Body of pancreas (tissue), 4 donors: ENCODE results near the gene USP22. TPM values are rescaled to one million over a fixed set of nuclear protein-coding genes. Genes with fewer than 3 reads are reported as not detected.

Source experiments
- ATAC-seq: fragments of 150-250 bp; one replicate; pipeline ENCODE4 v1.9.1; 2016
- DNase-seq, 4 donors: peaks; one replicate each; pipeline ENCODE4 v3.0.0-alpha.2; 2019
- H3K27ac ChIP-seq, 4 donors: fragments of 200-600 bp; sonication (generic); 1 replicate in 3 of 4; 2 replicates in 1 of 4; pipeline versions ENCODE4 v1.5.1 to v1.6.1; 2016 to 2019; ENCODE audit warnings: mild to moderate bottlenecking in 1 of 4, mixed read lengths in 1 of 4, moderate library complexity in 1 of 4
- H3K27me3 ChIP-seq, 2 donors: fragments of 200-600 bp; sonication (generic); one replicate each; pipeline ENCODE4 v1.6.0; 2016; ENCODE audit warnings: mild to moderate bottlenecking in 1 of 2
- H3K36me3 ChIP-seq, 2 donors: fragments of 200-600 bp; sonication (generic); replicated peaks in 1 of 2; 2 replicates each; pipeline ENCODE4 v1.5.1; 2016; ENCODE audit warnings: low read depth in 2 of 2; ENCODE audit not compliant: insufficient read depth in 1 of 2
- H3K4me1 ChIP-seq: fragments of 200-600 bp; sonication (generic); one replicate; pipeline ENCODE4 v1.6.0; 2016
- H3K4me3 ChIP-seq, 2 donors: fragments of 200-600 bp; sonication (generic); 1 replicate in 1 of 2; 2 replicates in 1 of 2; pipeline ENCODE4 v1.5.1; 2016 to 2019
- H3K9me3 ChIP-seq, 3 donors: fragments of 200-600 bp; sonication (generic); 1 replicate in 2 of 3; 2 replicates in 1 of 3; pipeline ENCODE4 v1.5.1; 2016
- POLR2A ChIP-seq, 3 donors: fragments of 450-650 bp; IDR thresholded peaks; one replicate each; pipeline ENCODE4 v1.6.1; 2016; ENCODE audit warnings: antibody characterized with exemption in 3 of 3, mild to moderate bottlenecking in 2 of 3
- WGBS, 2 donors: methylation state at CpG; one replicate each; pipeline ENCODE4 v1.1.5; 2017; 5-methylcytosine and 5-hydroxymethylcytosine counted together
- intact Hi-C: fragments of 100-400 bp; cut with DNase I; formaldehyde crosslinking; loops from one replicate; pipeline ENCODE4 v1.15.1; 2023
- total RNA-seq, 2 donors: library from RNA; depleted of rRNA; stranded (reverse); fragments of >200 nt; gene quantifications; one replicate each; pipeline ENCODE4 v1.1.0, GENCODE V29; 2016
- TF ChIP-seq, protein P1 (sequence below), 7 experiments: fragments of 450-650 bp in 4 of 7; fragments of 200-600 bp in 3 of 7; sonication (generic) in 3 of 7; IDR thresholded peaks; one replicate each; pipeline ENCODE4 v1.5.1; 2016 to 2019; ENCODE audit warnings: antibody characterized with exemption in 7 of 7

USP22 gene
- total RNA-seq, 2 donors from 2014 or later, result 66.4 to 79.4 TPM

GRCh38 chr17:21015564-21015963, 27.2 kb downstream of the USP22 start:
- Histone ChIP-seq H3K36me3 (peaks cover 34 to 67% of the 10 kb centered on the region in 2 donors), H3K4me3 (no peak overlapping the region), H3K27ac (no peak overlapping the region), H3K9me3 (no peaks in the 10 kb centered on the region), H3K27me3 (no peaks in the 10 kb centered on the region), H3K4me1 (no peaks in the 10 kb centered on the region)
- DNase-seq (peak in 1 of 4 donors; percentile 7), ATAC-seq (no peak)
- 85 to 90% methylated on average over 15 of the region's 15 CpGs for WGBS, 2 donors
- intact Hi-C loops, result no loop called here
- no peak for TF ChIP-seq POLR2A (IDR thresholded peaks at IDR 0.05)
- TF ChIP-seq, protein P1, sequence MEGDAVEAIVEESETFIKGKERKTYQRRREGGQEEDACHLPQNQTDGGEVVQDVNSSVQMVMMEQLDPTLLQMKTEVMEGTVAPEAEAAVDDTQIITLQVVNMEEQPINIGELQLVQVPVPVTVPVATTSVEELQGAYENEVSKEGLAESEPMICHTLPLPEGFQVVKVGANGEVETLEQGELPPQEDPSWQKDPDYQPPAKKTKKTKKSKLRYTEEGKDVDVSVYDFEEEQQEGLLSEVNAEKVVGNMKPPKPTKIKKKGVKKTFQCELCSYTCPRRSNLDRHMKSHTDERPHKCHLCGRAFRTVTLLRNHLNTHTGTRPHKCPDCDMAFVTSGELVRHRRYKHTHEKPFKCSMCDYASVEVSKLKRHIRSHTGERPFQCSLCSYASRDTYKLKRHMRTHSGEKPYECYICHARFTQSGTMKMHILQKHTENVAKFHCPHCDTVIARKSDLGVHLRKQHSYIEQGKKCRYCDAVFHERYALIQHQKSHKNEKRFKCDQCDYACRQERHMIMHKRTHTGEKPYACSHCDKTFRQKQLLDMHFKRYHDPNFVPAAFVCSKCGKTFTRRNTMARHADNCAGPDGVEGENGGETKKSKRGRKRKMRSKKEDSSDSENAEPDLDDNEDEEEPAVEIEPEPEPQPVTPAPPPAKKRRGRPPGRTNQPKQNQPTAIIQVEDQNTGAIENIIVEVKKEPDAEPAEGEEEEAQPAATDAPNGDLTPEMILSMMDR (IDR thresholded peaks at IDR 0.05), result no peak

DNA sequence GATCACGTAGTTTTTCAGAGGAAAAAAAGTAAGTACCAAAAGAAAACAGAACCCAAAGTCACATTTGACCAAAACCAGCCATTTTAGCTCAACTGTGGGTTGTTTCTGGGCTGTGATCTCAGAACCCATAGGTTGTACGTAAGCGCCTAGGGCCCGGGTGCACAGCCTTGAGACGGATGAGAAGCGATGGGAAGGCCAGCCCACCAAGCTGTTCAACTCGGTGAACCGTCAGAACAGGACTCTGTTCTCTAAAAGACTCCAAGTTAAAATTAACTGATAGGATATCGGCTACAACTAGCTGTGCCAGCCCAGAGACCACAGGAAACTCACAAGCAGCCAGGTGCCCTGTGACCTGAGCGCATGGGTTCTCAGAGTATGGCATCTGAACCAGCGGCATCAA, 28.3 kb downstream of the USP22 start:
- Histone ChIP-seq H3K9me3 (no peaks in the 10 kb centered on the region), H3K27me3 (no peaks in the 10 kb centered on the region), H3K27ac (no peak overlapping the region), H3K4me3 (no peak overlapping the region), H3K4me1 (no peaks in the 10 kb centered on the region), H3K36me3 (peaks cover 32 to 63% of the 10 kb centered on the region in 2 donors)
- DNase-seq, result peak in 1 of 4 donors; percentile 4
- 86% methylated on average over 11 of the region's 11 CpGs for WGBS, 2 donors
- no peak for ATAC-seq
- intact Hi-C loops, result no loop called here
- no peak for TF ChIP-seq POLR2A (IDR thresholded peaks at IDR 0.05)
- TF ChIP-seq, protein P1 (IDR thresholded peaks at IDR 0.05), result no peak

- no peak overlapping the region for H3K27ac ChIP-seq
- 79 to 84% methylated on average over 9 of the region's 9 CpGs for WGBS, 2 donors
- no peak overlapping the region for H3K4me3 ChIP-seq
- intact Hi-C loops, result no loop called here
- TF ChIP-seq, protein P1 (IDR thresholded peaks at IDR 0.05), result no peak
- TF ChIP-seq POLR2A (IDR thresholded peaks at IDR 0.05), result no peak
- no peak for ATAC-seq
- no peaks in the 10 kb centered on the region for H3K27me3 ChIP-seq
- H3K4me1 ChIP-seq, result no peaks in the 10 kb centered on the region
- H3K9me3 ChIP-seq, result no peaks in the 10 kb centered on the region
- DNase-seq, result no peak
- H3K36me3 ChIP-seq, result peaks cover 27 to 63% of the 10 kb centered on the region in 2 donors
Measured at GRCh38 chr17:21013983-21014382, 28.8 kb downstream of the USP22 start.

GRCh38 chr17:21012736-21013135, 30.1 kb downstream of the USP22 start:
- Histone ChIP-seq H3K36me3 (peaks cover 18 to 61% of the 10 kb centered on the region in 2 donors), H3K9me3 (no peaks in the 10 kb centered on the region), H3K27me3 (no peaks in the 10 kb centered on the region), H3K4me1 (no peaks in the 10 kb centered on the region), H3K27ac (no peak overlapping the region), H3K4me3 (no peak overlapping the region)
- WGBS, 2 donors, result 85 to 91% methylated on average over 8 of the region's 8 CpGs
- intact Hi-C loops, result no loop called here
- DNase-seq (peak in 1 of 4 donors; percentile 4), ATAC-seq (no peak)
- TF ChIP-seq, protein P1 (IDR thresholded peaks at IDR 0.05), result no peak
- no peak for TF ChIP-seq POLR2A (IDR thresholded peaks at IDR 0.05)
